ENCODE measurements around the gene PRICKLE4.
A peak's percentile ranks its signal among the peaks of the same experiment; 100 is the strongest.

Gene PRICKLE4

DNA sequence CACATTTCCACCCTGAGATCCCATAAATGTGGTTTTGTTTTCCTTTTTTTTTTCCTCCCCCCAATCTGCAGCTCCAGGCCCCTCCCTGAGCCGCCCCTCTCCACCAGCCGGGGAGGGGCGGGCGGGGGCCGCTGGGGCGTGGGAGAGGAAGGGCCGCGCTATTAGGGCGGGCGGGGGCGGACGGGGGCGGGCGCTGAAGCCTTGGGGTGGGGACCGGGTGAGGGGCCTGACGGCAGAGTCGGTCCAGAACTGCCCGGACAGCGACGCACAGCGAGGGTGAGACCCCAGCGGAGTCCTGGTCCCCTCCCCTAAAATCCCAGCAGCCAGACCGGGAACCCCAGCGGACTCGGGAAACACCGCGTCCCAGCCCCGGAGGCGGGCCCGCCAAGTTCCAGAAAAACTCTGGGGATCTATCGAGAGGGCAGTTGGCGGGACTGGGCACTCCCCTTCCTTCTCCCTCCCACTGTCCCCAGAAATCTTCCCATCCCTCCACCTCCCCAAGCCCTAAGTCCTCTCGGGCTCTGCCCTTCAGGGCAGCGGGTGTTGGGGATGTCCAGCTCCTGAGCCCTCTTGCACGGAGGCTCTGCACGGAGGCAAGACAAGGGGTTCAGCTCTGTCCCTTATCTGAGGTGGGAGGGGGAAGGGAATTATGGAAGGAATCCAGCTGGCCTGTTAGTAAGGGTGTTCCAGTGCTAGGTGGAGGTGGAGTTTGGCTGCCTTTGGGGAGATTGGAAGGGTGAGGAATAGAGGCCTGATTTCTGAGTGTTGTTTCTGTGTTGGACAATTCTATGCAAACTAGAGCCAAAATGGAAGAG, at the start of gene PRICKLE4:
Gene PRICKLE4 (plus strand): TSS at position 232 of the 815 bp plus-strand sequence. CDS start 2,692 bp downstream, outside the sequence.
- no peak for DNase-seq (ENCODE audit: low read depth)

DNA sequence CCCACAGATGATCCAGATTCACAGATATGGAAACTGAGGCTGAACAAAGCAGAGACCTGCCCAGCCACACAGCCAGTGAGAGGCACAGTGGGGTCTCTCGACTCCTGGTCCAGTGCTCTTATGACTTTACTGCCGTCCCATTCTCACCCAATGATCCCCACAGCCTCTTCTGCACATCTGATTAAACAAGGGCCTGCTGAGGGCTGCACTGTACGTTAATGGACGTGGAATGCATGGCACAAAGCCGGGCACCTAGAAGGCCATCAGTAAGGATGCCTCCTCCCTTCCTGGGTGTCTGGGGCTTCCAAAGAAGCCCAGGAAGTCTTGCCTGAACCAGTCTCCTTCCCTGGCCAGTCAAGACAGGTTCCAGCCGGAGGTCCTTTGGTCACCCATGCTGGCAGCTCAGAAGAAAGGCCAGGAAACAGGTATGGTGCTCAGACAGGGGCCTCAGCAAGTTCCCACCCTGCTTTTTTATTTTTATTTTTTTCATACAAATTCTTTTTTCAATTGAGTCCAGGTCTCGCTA, 49.0 kb upstream of the PRICKLE4 start:
- DNase-seq (ENCODE audit: low read depth) = no peak

- no peak for DNase-seq (ENCODE audit: low read depth)
Measured at GRCh38 chr6:41732149-41732548, 48.4 kb upstream of the PRICKLE4 start.

DNA sequence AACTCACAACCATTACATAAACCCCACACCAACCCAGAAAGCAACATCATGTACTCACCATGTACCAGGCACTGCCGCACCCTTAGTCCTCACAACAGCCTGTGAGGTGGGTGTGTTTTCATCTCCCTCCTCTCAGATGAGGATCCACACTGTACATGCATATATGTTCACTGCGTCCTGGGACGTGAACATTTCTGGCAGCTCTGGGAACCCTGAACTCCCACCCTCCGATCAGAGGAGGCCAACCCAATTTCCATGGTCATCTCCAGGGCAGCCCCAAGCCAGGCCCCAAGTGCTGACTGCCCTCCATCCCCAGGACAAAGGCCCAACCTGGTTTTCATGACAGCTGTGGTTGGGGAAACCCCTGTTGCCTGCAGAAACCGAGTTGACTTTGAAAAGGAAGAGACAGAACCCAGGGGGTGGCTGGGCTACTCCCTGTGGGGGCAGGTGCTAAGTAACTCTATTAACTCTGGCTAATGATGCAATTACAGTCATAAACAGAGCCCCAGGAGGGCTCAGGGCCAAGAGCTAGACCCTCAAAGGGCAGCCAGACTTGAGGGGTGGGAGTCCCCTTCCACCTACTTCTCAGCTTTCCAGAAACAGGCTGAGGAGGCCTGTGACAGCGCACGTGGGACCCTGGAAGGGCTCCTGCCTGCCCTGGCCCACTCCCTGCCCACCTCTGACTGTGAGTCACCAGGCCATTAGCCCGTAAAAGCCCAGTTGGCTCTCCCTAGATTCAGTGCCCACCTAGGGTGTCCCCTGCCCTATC, 47.8 kb upstream of the PRICKLE4 start:
- DNase-seq (ENCODE audit: low read depth) = no peak

DNA sequence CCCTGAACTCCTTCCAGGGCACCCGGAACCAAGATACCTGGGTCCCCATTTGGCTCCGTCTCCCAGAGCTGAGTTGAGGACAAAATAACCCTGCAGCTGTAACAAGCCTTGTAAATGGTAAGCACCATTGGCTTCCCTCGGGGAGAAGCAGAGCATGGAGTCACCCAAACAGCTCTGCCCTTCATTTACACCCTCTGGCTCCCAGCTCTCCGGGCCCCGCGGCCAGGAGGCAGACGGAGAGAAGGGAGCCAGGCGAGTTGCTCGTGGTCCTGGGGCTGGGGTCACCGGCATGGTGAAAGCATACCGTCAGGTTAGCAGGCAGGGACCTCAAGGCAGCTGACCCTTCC, 47.2 kb upstream of the PRICKLE4 start:
- no peak for DNase-seq (ENCODE audit: low read depth)

DNA sequence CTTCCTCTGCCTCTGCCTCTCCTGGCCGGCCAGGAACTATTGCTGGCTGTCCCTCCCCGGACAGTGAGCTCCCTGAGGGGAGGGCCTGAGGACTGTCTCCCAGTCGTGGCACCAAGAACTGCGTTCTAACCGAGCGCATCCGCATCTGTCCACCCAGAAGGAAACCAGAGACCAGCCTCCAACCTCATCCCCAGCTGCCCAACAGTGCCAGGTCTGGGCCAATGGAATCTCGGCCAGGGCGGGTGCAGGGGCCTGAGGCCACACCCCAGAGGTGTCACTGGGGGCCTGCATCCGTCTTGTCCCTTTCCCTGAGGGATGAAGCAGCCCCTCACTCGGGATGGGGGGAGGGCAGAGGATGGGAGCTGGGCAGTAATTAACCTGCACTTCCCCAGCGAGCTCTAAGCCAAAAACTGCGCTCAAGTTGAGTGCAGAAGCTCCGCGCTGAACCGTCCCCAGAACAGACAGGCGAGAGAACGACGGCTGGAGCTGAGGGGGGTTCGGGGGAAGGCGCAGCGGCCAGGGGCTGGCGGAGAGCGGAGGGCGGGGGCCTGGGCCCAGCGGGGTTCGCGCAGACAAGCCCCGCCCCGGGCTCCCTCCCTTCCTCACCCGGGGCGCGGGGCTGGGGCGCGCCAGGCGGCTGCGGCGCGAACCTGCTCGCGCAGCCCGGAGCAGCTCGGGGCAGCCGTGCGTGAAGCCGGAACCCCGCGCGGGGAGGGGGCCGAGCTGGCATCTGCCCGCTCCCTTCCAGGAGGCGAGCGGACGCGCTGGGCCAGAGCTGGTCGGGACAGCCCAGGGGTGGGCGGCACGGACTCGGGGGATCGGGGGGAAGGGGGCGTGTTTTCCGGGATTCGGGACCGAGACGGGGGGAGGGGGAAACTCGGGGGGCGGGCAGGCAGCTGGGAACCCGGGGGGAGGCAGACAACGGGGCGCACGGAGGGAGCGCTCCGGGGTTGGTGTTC, 46.6 kb upstream of the PRICKLE4 start:
- peak; percentile 33 for DNase-seq (ENCODE audit: low read depth)

DNA sequence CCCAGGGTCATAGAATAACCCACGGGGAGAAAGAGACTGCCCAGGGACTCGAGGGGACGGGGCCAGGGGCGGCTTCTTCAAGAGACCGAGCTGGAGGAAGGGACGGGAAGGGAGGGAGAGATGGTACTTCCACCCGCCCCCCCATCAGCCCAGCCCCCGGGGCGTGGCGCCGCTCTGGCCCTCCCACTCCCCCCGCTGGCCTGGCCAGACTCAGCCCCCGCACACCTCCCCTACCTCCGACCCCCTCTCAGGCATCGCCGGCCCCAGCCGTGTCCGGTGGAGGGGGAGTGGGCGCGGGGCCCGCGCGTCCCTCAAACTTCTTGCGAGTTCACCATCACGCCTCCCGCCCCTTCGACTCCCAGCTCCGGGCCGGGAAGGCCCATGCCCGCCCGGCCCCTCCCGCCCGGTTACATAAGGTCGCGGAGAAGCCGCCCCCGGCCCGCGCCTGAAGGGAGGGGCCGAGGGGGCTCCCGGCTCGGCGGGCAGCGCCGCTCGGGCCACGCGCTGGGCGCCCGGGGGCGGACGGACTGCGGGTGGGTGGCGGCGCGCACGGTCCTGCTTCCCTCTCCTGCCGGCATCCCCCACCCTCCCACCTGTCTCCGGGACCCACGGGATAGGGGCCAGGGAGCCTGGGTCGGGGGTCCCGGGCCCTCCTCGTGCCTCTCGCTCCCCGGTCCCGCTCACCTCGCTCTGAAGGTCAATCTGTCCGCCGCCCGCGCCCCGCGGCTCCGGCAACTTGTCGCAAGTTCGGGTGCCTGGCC, 45.7 kb upstream of the PRICKLE4 start:
- peak; percentile 33 for DNase-seq (ENCODE audit: low read depth)

DNA sequence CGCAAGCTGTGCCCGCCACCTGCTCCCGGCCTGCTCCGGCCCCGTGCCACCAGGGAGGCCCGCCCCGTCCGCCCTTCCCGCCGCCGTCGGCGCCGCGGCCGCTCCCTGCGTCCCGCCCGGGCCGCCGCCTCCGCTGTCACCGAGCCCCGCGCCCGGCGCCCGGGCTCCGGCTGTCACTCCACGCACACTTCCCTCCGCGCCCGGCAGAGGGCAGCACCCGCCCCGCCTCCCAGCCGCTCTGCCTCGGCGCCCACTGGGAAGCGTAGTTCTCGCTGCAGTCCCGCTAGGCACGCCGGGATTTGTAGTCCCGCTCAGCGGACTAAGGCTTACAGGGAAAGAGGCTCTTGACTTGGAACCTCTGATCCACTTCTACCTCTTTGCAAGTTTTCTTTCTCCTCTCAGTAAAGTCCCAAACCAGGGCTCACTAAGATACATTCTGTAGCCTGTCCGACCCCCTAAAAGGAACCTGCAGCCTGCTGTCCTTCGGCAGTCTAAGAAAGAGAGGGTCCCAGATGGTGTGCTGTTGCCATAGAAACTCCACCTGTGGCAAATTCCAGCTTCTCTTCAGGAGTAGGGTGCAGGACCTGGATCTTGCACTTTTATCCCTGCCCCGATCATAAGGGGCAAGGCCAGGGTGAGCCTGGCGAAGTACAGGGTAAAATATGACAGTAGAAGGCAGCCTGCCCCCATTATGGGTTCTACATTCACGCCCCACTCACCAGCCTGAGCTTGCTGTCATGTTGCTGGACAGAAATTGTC, 45.0 kb upstream of the PRICKLE4 start, which contains the start of gene TFEB:
Gene TFEB (minus strand): TSS at position 182 of the 759 bp plus-strand sequence. CDS start 44,395 bp downstream, outside the sequence.
- peak; percentile 62 for DNase-seq (ENCODE audit: low read depth)

DNA sequence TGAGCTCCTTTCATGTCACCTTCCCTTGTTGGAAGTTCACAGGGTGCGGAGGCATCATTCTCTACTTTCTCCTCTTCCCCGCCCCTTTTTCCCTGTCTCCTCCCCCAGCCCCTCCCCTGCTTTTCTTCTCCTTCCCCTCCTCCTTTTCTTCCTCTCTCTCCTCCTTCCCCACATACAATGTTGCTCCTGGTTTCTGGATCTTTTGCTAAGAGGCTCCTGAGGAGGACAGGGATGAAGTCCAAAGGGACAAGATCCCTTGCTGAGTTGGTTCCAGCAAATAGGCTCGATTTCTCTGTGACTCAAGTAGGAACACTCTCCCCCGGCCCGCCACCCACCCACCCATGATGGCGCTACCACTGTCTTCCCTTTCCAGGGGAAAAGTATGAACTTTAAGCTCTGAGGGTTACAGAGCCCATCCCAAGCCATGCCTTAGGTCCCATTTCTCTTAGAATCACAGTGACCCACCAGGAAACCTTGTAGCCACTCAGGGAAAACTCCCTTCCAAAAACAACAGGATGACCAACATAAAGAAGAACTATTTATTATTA, 44.3 kb upstream of the PRICKLE4 start:
- DNase-seq (ENCODE audit: low read depth) = no peak

GRCh38 chr6:41736800-41737555, 43.6 kb upstream of the PRICKLE4 start:
- DNase-seq (ENCODE audit: low read depth) = no peak

- no peak for DNase-seq (ENCODE audit: low read depth)
Measured at GRCh38 chr6:41737591-41738130, 42.9 kb upstream of the PRICKLE4 start.

DNA sequence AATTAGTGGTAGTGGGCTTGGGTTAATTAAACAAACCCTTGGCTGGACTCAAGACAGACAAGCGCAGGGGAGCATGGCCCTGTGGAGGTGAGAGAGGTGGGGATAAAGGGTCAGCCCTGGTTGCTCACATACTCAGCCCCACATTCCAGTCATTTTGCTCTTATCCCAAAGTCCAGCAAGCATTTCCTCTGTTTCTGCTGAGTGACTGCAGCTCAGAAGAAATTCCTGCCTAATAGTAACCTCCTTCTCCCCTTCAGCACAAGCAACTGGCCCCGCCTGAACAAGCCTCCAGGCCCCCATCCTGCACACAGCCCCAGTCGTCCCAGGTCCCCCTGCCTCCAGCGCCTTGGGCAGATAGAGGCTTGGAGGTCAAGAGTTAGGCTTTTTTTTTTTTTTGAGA, 41.5 kb upstream of the PRICKLE4 start:
- no peak for DNase-seq (ENCODE audit: low read depth)

DNA sequence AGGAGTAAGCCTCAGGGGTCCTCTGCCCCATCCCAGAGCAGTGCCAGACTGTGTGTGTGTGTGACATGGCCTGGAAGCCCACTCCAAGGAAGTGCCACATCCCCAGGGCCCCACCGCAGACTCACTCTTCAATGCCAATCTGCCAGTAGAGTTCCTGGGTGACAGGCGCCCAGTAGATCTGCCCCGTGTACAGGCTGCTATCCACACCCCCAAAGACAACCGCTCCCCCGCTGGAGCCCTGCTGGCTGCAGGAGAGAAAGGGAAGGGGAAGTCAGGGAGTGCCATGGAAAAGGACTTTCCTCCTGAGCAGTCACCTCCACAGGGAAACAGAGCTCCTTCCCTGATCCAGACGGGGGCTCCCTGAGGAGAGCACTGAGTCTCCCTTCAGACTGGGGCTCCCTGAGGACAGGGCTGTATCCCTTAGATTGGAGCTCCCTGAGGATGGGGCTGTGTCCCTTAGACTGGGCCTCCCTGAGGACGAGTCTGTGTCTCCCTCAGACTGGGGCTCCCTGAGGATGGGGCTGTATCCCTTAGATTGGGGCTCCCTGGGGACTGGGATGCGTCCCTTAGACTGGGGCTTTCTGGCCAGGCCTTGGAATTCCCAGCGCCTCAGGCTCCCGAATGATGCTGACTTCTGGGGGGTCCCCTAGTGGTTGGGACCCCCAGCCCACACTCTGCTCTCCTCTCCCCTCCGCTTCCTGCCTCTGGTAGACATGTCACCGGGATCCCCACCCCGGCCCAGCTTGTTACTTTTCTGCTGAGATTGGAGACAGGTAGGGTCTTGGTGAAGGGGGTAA, 40.0 kb upstream of the PRICKLE4 start:
- DNase-seq (ENCODE audit: low read depth) = no peak

DNA sequence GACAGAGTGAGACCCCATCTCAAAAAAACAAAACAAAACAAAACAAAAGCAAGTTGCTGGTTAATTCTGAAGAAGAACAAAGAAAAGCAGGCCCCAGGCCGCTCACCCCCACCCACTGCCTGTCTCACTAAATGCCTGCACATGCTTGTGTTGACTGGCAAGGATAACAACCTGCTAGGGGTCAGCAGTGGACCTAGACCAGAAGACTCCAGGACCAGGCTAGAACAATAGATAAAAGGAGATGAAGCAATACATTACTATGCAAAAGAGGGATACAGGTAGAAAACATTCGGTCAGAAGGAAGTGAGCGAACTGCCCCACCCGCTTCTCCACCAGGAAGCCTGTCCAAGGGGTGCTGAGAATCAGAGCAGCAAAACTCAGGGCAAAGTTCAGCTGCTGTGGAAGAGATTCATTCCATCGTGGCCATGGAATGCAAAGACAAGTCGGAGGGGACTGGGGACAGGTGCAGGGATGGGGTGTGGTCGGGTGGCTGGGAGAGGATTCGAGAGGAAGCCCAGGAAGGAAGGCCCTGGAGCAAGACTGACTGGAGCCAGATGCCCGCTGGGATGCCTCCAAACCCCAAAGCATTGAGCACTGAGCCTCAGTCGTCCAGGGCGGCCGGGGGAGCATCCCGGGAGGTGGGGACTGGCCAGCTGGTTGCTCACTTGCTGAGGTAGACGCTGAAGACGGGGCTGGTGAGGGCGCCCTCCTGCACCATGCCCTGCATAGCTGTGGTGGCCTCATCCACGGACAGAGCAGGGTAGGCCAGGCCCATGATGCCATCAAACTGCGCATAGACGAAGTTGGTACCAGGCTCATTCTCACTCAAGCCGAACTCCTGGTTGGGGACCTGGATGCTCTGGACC, 38.7 kb upstream of the PRICKLE4 start:
- DNase-seq (ENCODE audit: low read depth) = no peak

GRCh38 chr6:41743406-41744235, 37.0 kb upstream of the PRICKLE4 start:
- DNase-seq (ENCODE audit: low read depth) = no peak

GRCh38 chr6:41744236-41744787, 36.3 kb upstream of the PRICKLE4 start:
- no peak for DNase-seq (ENCODE audit: low read depth)
